IPS DF 4.7 (cell line): ENCODE measurements around the gene MAGI2.

Experiments used
- DNase-seq: peaks from one replicate; pipeline ENCODE4 v3.0.0-alpha.2; 2013; ENCODE audit warnings: low spot score; ENCODE audit errors: extremely low read depth

The MAGI2 gene

GRCh38 chr7:79307376-79307775 lies 146.1 kb downstream of the MAGI2 start:
- DNase-seq = no peak

DNA sequence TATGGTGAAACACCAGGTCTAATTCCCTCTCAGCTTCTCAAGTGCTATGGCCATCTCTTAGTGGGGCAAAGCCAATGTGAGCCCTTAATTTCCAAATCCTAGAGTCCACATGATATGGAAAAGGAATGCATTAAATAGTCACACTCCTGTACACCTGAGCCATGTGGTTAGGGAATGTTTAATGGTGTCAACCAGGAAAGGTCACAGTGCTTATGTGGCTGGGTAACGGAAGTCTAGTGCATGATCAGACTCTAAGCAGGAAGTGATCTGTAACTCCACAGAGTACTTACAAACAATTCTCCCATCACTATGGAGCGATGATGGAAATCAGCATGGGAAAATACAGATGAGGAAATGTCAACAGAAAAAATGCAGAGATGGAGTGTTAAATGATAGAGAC lies 148.8 kb downstream of the MAGI2 start:
- DNase-seq = no peak

GRCh38 chr7:79302293-79302692 lies 151.2 kb downstream of the MAGI2 start:
- DNase-seq = no peak

DNA sequence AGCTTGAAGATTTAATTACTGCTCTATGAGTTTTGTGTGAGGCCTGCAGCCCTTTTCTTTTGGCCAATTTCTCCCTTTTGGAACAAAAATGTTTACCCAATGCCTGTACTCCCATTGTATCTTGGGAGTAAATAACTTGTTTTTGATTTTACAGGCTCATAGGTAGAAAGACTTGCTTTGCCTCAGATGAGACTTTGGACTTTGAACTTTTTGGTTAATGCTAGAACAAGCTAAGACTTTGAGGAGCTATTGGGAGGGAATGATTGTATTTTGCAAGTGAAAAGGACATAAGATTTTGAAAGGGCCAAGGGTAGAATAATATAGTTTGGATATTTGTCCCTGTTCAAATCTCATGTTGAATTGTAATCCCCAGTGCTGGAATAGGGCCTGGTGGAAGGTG lies 152.0 kb downstream of the MAGI2 start:
- DNase-seq = no peak

GRCh38 chr7:79300573-79300972 lies 152.9 kb downstream of the MAGI2 start:
- DNase-seq = no peak

- no peak for DNase-seq
Measured at GRCh38 chr7:79298145-79298760, 155.2 kb downstream of the MAGI2 start.

DNA sequence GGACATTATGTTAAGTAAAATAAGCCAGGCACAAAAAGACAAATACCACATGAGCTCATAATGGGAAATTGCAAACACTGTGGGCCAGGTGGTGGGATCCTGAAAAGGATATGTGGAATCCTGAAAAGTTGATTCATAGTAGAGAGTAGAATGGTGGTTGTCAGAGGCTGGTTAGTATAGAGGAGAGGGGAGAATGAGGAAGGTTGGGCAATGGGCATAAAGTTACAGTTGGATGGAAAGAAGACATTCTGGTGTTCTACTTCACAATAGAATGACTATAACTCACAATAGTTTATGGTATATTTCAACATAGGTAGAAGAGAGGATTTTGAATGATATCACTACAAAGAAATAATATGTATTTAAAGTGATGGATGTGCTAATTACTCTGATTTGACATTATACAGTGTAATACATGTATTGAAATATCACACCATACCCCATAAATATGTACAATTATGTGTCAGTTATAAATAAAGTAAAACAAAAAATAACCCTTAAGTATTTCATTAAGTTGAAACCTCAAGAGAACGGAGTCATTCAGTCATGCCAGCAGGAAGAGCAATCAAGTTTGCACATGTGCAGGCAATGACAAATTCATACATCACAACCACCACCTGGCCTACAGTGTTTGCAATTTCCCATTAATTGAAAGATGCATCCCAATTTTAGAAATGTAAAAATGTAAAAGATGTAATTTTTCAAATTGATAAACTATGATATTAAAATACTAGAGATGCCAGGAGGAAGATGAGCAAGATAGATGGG lies 156.7 kb downstream of the MAGI2 start:
- no peak for DNase-seq

DNA sequence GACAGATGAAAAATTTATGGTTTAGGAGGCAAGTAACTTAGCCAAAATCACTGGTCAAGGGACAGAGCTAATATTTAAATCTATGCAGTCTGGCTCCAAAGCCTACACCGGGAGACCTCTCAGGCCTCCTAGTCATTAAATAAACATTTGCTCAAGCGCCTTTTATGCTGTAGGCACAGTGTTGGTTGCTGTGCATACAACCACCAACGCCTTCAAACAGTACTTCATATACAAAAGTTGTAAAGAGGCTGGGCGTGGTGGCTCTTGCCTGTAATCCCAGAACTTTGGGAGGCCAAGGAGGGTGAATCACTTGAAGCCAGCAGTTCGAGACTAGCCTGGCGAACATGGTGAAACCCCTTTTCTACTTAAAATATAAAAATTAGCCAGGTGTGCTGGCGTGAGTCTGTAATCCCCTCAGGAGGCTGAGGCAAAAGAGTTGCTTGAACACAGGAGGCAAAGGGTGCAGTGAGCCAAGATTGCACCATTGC lies 159.8 kb downstream of the MAGI2 start:
- DNase-seq = no peak

- no peak for DNase-seq
Measured at GRCh38 chr7:79292834-79293233, 160.6 kb downstream of the MAGI2 start.

- DNase-seq = no peak
Measured at GRCh38 chr7:79291498-79291865, 162.0 kb downstream of the MAGI2 start.

GRCh38 chr7:79290841-79291497 lies 162.5 kb downstream of the MAGI2 start:
- DNase-seq = no peak

- no peak for DNase-seq
Measured at GRCh38 chr7:79290398-79290797, 163.1 kb downstream of the MAGI2 start.

GRCh38 chr7:79288655-79289054 lies 164.8 kb downstream of the MAGI2 start:
- no peak for DNase-seq

GRCh38 chr7:79287981-79288380 lies 165.5 kb downstream of the MAGI2 start:
- no peak for DNase-seq

DNA sequence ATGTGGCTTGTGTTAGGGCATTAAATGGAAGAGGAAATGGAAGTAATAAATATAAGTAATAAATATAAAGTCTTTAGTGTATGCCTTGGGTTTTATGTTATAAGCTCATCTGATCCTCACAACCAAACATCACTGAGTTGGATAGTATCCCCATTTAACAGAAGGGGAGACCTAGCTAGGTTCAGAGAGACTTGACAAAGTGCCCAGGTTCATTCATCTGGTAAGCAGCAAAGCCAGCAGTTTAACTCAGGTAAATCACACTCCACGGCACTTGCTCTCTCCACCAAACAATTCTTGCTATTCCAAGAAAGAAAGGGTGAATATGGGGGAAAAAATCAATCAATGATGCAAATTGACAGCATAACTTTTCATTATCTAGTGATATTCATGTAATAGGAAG lies 167.3 kb downstream of the MAGI2 start:
- DNase-seq = no peak

DNA sequence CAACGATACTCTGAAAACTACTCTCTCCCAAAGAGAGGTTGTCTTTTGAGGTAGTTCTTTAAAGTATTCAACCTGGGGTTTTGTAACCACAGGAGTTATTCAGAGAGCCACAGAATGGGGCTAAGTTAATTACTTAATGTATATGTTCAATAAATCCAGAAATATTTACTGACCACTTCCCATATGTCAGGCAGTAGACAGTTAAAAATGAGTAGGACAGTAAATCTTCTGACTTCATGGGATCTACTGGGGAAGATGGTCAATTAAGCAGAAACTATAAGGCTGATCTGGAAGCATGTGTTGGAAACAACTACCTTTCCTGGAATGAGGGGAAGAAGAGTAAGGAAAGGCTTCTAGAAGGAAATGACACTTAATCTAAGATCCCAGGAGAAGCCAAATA lies 167.7 kb downstream of the MAGI2 start:
- no peak for DNase-seq

GRCh38 chr7:79284211-79284610 lies 169.3 kb downstream of the MAGI2 start:
- no peak for DNase-seq

DNA sequence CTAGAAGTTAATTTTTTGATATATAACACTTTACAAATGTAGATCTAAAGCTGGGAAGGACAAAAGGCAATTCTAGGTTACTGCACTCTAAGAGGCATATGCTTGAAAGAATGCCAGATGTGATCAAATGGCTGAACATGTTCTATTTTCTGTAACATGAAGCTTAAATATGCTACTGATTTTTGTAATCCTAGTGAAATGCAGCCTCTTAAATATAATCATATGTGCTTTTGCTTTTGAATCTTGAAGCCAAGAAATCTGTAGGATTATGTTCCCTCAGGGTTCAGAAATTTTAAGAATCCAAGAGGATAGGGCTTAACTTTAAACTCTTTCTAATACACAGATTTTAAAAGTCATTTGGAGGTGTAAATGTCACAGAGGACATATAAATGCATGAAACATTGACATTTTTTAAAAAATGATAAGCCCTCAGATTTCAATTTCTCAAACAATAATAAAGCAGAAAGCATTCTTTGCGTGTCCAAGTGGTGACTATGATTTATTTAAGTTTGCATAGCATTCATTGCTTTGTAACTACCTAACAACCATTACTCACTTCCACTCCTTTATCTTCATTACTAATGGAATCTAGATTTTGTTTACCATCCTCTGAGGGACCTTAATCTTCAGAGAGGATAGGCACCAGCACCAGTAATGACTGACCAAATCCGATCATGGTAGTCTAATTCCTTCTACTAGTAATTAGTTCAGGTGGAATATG lies 170.4 kb downstream of the MAGI2 start:
- no peak for DNase-seq

DNA sequence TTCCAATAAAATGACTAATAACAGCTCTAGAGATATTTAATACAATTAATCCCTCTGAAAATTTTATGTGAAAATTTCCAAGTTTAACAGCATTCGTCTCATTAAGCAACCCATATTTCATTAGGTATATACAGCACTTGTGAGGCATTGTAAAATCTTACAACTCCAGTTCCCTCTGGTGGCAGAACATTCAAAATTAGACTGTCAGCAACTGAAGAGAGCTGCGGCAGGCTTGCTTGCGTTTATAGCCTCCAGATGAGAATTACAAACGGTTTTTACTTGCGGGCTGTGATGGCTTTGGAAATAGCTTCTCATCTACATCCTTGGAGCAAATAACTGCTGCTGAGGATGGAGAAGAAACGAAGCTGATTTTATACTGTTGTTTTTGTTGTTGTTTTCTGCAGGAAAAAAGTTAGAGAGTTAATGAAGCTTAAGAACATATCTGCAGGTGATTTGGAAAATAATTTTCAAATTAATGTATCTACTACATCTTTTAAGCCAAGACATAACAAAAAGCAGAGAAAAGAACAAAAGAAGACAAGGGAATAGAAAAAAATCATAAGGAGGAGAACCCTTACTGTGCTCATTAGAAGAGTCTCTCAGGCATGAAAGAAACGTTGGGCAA lies 171.3 kb downstream of the MAGI2 start:
- no peak for DNase-seq

DNA sequence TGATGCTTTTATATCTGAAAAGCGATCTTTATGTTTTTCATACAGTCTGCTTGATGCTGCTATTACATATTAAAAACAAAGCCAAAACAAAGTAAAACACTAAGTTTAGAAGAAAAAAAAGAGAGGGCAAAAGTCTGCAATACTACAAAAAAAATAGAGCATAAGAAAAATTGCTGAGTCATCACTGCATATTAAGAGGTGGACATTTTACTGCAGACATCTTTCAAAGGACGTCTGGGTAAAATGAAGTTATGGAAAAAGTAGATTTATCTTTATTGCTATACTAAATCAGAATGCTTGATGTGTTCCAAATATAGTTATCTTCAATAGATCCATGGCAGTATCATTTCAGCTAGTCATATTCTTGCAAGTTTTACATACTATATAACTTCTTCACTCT lies 172.0 kb downstream of the MAGI2 start:
- DNase-seq = no peak

- DNase-seq = no peak
Measured at GRCh38 chr7:79272938-79273337, 180.5 kb downstream of the MAGI2 start.
